IMR-90 (cell line): Measurements from ENCODE around the gene SMARCC2. TPM values are rescaled to one million over a fixed set of nuclear protein-coding genes. Genes with fewer than 3 reads are reported as not detected.

Experiments used
- ATAC-seq: fragments of 200-7000 bp; cut with Tn5 transposase; 2 replicates; pipeline ENCODE4 v1.9.1; 2020; ENCODE audit warnings: low read depth, mild to moderate bottlenecking, moderate library complexity
- BruUV-seq: library from RNA; stranded (reverse); fragments of 400-500 nt; replicated peaks from 2 replicates; lab custom pipeline; 2021; lab: Mats Ljungman, UMichigan
- CTCF ChIA-PET: fragments of 300-600 bp; formaldehyde crosslinking; extraction: SDS; loops from one replicate; lab custom pipeline; 2021; ENCODE audit warnings: antibody characterized with exemption; lab: Yijun Ruan, JAX
- POLR2A ChIA-PET: fragments of 300-600 bp; sonication (Branson Sonifier 250); formaldehyde crosslinking; loops from one replicate; lab custom pipeline; 2022; ENCODE audit warnings: antibody characterized with exemption; ENCODE audit not compliant: unreplicated experiment; lab: Charles Lee
- DNase-seq: peaks from one replicate; pipeline ENCODE4 v3.0.0; 2013
- H2AFZ ChIP-seq: replicated peaks from 2 replicates; pipeline ENCODE3; 2013; ENCODE audit warnings: low read length, mild to moderate bottlenecking; ENCODE audit not compliant: poor library complexity
- H2AK5ac ChIP-seq: 2 replicates; pipeline ENCODE4 v1.6.1; 2013; ENCODE audit warnings: low read depth, low read length, inconsistent platforms
- H2AK9ac ChIP-seq: replicated peaks from 2 replicates; pipeline ENCODE3; 2013; ENCODE audit warnings: mild to moderate bottlenecking, low read depth, low read length, moderate library complexity; ENCODE audit not compliant: poor library complexity
- H2BK120ac ChIP-seq: 2 replicates; pipeline ENCODE4 v1.6.1; 2013; ENCODE audit warnings: low read depth, low read length, inconsistent platforms
- H2BK15ac ChIP-seq: 3 replicates; pipeline ENCODE4 v1.6.1; 2013; ENCODE audit warnings: low read depth, low read length, inconsistent platforms
- H2BK20ac ChIP-seq: 2 replicates; pipeline ENCODE4 v1.6.1; 2013; ENCODE audit warnings: low read depth, mild to moderate bottlenecking, inconsistent platforms, low read length, moderate library complexity
- H2BK5ac ChIP-seq: 2 replicates; pipeline ENCODE4 v1.6.1; 2013; ENCODE audit warnings: mild to moderate bottlenecking, low read depth, low read length, inconsistent platforms; ENCODE audit not compliant: poor library complexity, severe bottlenecking
- H3K14ac ChIP-seq: replicated peaks from 2 replicates; pipeline ENCODE4 v1.6.1; 2013; ENCODE audit warnings: low read depth, low read length, inconsistent platforms
- H3K18ac ChIP-seq: 2 replicates; pipeline ENCODE4 v1.6.1; 2013; ENCODE audit warnings: low read depth, low read length, control low read depth
- H3K23ac ChIP-seq: 2 replicates; pipeline ENCODE4 v1.6.1; 2013; ENCODE audit warnings: low read depth, low read length, inconsistent platforms
- H3K27ac ChIP-seq: 2 replicates; pipeline ENCODE4 v1.5.1; 2013; ENCODE audit warnings: mild to moderate bottlenecking, control low read depth, low read length; ENCODE audit not compliant: insufficient read depth
- H3K27me3 ChIP-seq: 2 replicates; pipeline ENCODE4 v1.6.1; 2013; ENCODE audit warnings: low read length; ENCODE audit not compliant: control insufficient read depth, insufficient read depth
- H3K36me3 ChIP-seq: 2 replicates; pipeline ENCODE4 v1.6.1; 2013; ENCODE audit warnings: low read length, mixed read lengths; ENCODE audit not compliant: control insufficient read depth, insufficient read depth
- H3K4ac ChIP-seq: 2 replicates; pipeline ENCODE4 v1.6.1; 2013; ENCODE audit warnings: low read depth, low read length, inconsistent platforms
- H3K4me1 ChIP-seq: 2 replicates; pipeline ENCODE4 v1.6.1; 2013; ENCODE audit warnings: low read length, mixed read lengths; ENCODE audit not compliant: control insufficient read depth, insufficient read depth
- H3K4me2 ChIP-seq: 2 replicates; pipeline ENCODE4 v1.6.1; 2013; ENCODE audit warnings: low read depth, mild to moderate bottlenecking, control low read depth, low read length, moderate library complexity
- H3K4me3 ChIP-seq: 2 replicates; pipeline ENCODE4 v1.5.1; 2013; ENCODE audit warnings: low read depth, mild to moderate bottlenecking, control low read depth, low read length, moderate library complexity; ENCODE audit not compliant: insufficient read depth
- H3K56ac ChIP-seq: 2 replicates; pipeline ENCODE4 v1.6.1; 2013; ENCODE audit warnings: low read length, inconsistent platforms; ENCODE audit not compliant: insufficient read depth; ENCODE audit errors: extremely low read depth
- H3K79me1 ChIP-seq, 2 experiments: 2 replicates each; pipeline ENCODE4 v1.6.1; 2013; ENCODE audit warnings: low read length in 2 of 2, inconsistent platforms in 1 of 2, low read depth in 1 of 2
- H3K9ac ChIP-seq: 2 replicates; pipeline ENCODE4 v1.6.1; 2013; ENCODE audit warnings: low read depth, low read length, control low read depth
- H3K9me1 ChIP-seq: 2 replicates; pipeline ENCODE4 v1.6.1; 2013; ENCODE audit warnings: low read length, inconsistent platforms; ENCODE audit not compliant: insufficient read depth
- H3K9me3 ChIP-seq: 2 replicates; pipeline ENCODE4 v1.6.1; 2013; ENCODE audit warnings: low read length; ENCODE audit not compliant: control insufficient read depth, insufficient read depth
- H4K20me1 ChIP-seq: 2 replicates; pipeline ENCODE4 v1.6.1; 2013; ENCODE audit warnings: low read length, inconsistent platforms; ENCODE audit not compliant: insufficient read depth
- H4K5ac ChIP-seq: 2 replicates; pipeline ENCODE4 v1.6.1; 2013; ENCODE audit warnings: mild to moderate bottlenecking, low read depth, low read length, control low read depth
- H4K8ac ChIP-seq, 2 experiments: 2 replicates each; pipeline ENCODE4 v1.6.1; 2013; ENCODE audit warnings: low read depth in 2 of 2, low read length in 2 of 2, control low read depth in 1 of 2, inconsistent platforms in 1 of 2
- H4K91ac ChIP-seq: 2 replicates; pipeline ENCODE4 v1.6.1; 2013; ENCODE audit warnings: low read depth, low read length, inconsistent platforms; ENCODE audit not compliant: insufficient read depth
- BHLHE40 ChIP-seq: fragments of 150-350 bp; IDR thresholded peaks from 2 replicates; pipeline ENCODE4 v1.6.1; 2016; ENCODE audit warnings: mild to moderate bottlenecking, low read depth, low read length
- FOS ChIP-seq: fragments of 150-350 bp; IDR thresholded peaks from 2 replicates; pipeline ENCODE4 v1.6.1; 2016; ENCODE audit warnings: low read depth, low read length
- MAZ ChIP-seq: IDR thresholded peaks from 2 replicates; pipeline ENCODE4 v1.6.1; 2012; ENCODE audit warnings: low read depth, mild to moderate bottlenecking, low read length, improper control_type of control experiment, moderate library complexity, borderline replicate concordance
- MXI1 ChIP-seq: IDR thresholded peaks from 2 replicates; pipeline ENCODE4 v1.6.1; 2012; ENCODE audit warnings: low read depth, mild to moderate bottlenecking, low read length, moderate library complexity, borderline replicate concordance
- POLR2A ChIP-seq: IDR thresholded peaks from 2 replicates; pipeline ENCODE4 v1.6.1; 2012; ENCODE audit warnings: mild to moderate bottlenecking, low read depth, low read length
- USF2 ChIP-seq: fragments of 150-350 bp; IDR thresholded peaks from 2 replicates; pipeline ENCODE4 v1.6.1; 2017; ENCODE audit warnings: mild to moderate bottlenecking, antibody characterized with exemption, low read length, low read depth
- WGBS, 2 experiments: methylation state at CpG; one replicate each; pipeline versions ENCODE4 v1.1.5 to v1.1.7; 2013; ENCODE audit warnings: missing lambda C conversion rate in 2 of 2; ENCODE audit not compliant: insufficient read length in 1 of 2; ENCODE audit errors: extremely low coverage in 2 of 2; 5-methylcytosine and 5-hydroxymethylcytosine counted together
- dilution Hi-C: fragments of 300-500 bp; cut with HindIII; formaldehyde crosslinking; loops from one replicate; pipeline ENCODE4 v1.14.3; 2018; ENCODE audit warnings: low sequenced_read_pairs; ENCODE audit not compliant: unreplicated experiment
- in situ Hi-C: fragments of 300-500 bp; cut with MboI; formaldehyde crosslinking; loops from 3 replicates; pipeline ENCODE4 v1.14.3; 2019; ENCODE audit warnings: low sequenced_read_pairs, inconsistent platforms, mixed read lengths
- intact Hi-C: fragments of 100-400 bp; cut with micrococcal nuclease; formaldehyde crosslinking; loops from 2 replicates; pipeline ENCODE4 v1.10.0; 2022
- polyA plus RNA-seq, 3 experiments: library from polyadenylated mRNA; depleted of rRNA; stranded (reverse); fragments of >200 nt; gene quantifications; 2 replicates each; pipeline ENCODE4 v1.2.3, GENCODE V29; 2012; ENCODE audit warnings: low replicate concordance in 1 of 3
- total RNA-seq: library from RNA; depleted of rRNA; stranded (reverse); fragments of >200 nt; gene quantifications from 2 replicates; pipeline ENCODE4 v1.2.3, GENCODE V29; 2012

Gene SMARCC2
- total and polyA plus RNA-seq, 2 of the 4 experiments (the other 2 are of a cell fraction): 42.3 to 43.8 TPM

GRCh38 chr12:56188131-56188777 lies 1.0 kb downstream of the SMARCC2 start:
- Histone ChIP-seq H2BK15ac (no peak overlapping the region), H2AK9ac (peak overlapping the region; percentile 98), H3K9me1 (peaks cover 5% of the 10 kb centered on the region; the same call in 1 of the 2 replicates), H4K8ac (peak overlapping the region in 1 of 2 experiments; percentile 41; a peak in 1 of 4 replicates), H2BK120ac (no peak overlapping the region; the same call in 1 of the 2 replicates), H3K9ac (peak overlapping the region; percentile 95), H3K4me2 (peak overlapping the region; percentile 97), H3K4me1 (peaks cover 7% of the 10 kb centered on the region), H3K18ac (no peak overlapping the region), H3K36me3 (peaks cover 16% of the 10 kb centered on the region), H3K14ac (peak overlapping the region; percentile 97), H3K27me3 (no peaks in the 10 kb centered on the region), H3K56ac (peak overlapping the region; percentile 8), H4K5ac (no peak overlapping the region), H2AFZ (peak overlapping the region; percentile 84), H4K20me1 (peaks cover 14% of the 10 kb centered on the region; the same call in 1 of the 2 replicates), H2AK5ac (peak overlapping the region; percentile 64), H3K79me1 (peaks cover 27 to 46% of the 10 kb centered on the region in 2 experiments), H3K27ac (peak overlapping the region; percentile 75), H3K9me3 (no peaks in the 10 kb centered on the region), H2BK5ac (peak overlapping the region; percentile 60), H2BK20ac (no peak overlapping the region), H3K4me3 (peak overlapping the region; percentile 95), H3K23ac (peak overlapping the region; percentile 92), H3K4ac (peak overlapping the region; percentile 72), H4K91ac (peak overlapping the region; percentile 69)
- TF ChIP-seq BHLHE40 (no peak), MAZ (no peak), FOS (no peak), POLR2A (no peak), USF2 (no peak), MXI1 (no peak)
- ATAC-seq: no peak
- dilution Hi-C loops: no loop called here
- POLR2A ChIA-PET: interaction anchor here (0.6 to 1.3 kb wide), 3 partner anchors 27 to 69 kb away, joined by 3 to 5 read pairs (median 3); partner anchors contain the start of genes RNF41 and ZC3H10
- WGBS, 2 experiments: 40% methylated on average over 1 of the region's 10 CpGs; no CpG with 5 or more reads in 1 of the 2 experiments
- CTCF ChIA-PET: interaction anchor here (1.8 to 2.6 kb wide), 3 partner anchors 10 to 70 kb away, joined by 7 to 27 read pairs (median 22); partner anchors contain the start of genes RNF41 and ZC3H10
- BruUV-seq: no TSS peak
- DNase-seq: no peak
- intact Hi-C loops: loop anchor here (2.0 kb wide), 1 partner anchor 61 kb away; no protein-coding TSS in a partner anchor
- in situ Hi-C loops: loop anchor here (5.0 kb wide), 1 partner anchor 61 kb away; the partner anchor contains the start of gene ESYT1
